ENCODE data around the gene RORC. TPM values are rescaled to one million over a fixed set of nuclear protein-coding genes. Genes with fewer than 3 reads are reported as not detected.

The RORC gene
- total RNA-seq, 2 donors from 2014 or later = 9.1 to 10.3 TPM

DNA sequence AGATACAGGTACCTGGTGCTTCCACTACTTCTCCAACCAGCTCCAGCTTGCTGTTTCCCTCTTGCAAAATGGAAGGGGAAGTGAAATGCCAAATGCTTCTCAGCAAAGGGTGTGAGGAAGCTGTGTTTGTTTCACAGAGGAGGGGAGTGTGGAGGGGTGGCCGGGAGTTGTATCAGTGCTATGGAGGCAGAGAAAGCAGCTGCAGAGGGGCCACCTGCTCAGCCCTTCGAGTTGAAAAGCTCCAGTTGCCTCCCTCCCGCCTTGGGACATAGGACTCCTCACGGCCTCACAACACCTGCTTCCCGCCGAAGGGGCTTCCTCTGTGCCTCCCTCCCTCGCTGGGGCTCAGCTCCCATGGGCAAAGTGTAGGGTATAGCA, 14.3 kb downstream of the RORC start:
- no peak for DNase-seq (ENCODE audit: low spot score)

DNA sequence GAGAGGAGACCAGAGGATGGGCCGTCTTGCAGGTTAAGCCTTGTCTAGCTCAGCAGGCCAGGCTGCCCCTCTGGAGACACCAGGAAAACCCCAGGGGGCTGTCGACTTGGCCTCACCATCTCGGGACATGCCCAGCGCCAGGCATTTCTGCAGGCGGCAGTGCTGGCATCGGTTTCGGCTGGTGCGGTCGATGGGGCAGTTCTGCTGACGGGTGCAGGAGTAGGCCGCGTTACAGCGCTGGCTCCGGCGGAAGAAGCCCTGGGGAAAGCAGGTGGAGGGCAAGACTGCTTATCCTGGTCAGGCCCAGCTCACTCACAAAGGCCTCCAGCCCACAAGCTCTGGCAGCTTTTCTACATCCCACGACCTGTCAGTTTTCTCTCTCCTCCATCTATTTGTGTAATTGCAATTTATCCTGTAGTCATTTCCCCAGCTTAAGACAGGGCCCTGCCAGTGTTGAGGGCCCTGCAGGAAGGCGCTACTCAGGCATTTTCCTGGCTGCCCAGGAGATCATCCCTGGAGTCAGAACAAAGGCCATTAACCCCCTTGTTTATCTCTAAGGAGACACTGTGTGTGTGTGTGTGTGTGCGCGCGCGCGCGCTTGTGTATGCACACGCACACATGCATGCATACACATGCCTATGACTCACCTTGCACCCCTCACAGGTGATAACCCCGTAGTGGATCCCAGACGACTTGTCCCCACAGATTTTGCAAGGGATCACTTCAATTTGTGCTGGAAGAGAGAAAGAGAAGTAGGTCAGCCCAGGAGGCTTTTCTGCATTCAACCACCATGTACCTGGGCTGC, 14.9 kb downstream of the RORC start:
- H3K27ac ChIP-seq = no peak overlapping the region
- no peaks in the 10 kb centered on the region for H3K4me1 ChIP-seq

More for the DNA sequence above, 14.3 kb downstream of the RORC start:
- no peaks in the 10 kb centered on the region for H3K9me3 ChIP-seq
- H3K27me3 ChIP-seq = no peaks in the 10 kb centered on the region
- no peaks in the 10 kb centered on the region for H3K4me1 ChIP-seq
- TF ChIP-seq, protein P1, sequence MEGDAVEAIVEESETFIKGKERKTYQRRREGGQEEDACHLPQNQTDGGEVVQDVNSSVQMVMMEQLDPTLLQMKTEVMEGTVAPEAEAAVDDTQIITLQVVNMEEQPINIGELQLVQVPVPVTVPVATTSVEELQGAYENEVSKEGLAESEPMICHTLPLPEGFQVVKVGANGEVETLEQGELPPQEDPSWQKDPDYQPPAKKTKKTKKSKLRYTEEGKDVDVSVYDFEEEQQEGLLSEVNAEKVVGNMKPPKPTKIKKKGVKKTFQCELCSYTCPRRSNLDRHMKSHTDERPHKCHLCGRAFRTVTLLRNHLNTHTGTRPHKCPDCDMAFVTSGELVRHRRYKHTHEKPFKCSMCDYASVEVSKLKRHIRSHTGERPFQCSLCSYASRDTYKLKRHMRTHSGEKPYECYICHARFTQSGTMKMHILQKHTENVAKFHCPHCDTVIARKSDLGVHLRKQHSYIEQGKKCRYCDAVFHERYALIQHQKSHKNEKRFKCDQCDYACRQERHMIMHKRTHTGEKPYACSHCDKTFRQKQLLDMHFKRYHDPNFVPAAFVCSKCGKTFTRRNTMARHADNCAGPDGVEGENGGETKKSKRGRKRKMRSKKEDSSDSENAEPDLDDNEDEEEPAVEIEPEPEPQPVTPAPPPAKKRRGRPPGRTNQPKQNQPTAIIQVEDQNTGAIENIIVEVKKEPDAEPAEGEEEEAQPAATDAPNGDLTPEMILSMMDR (IDR thresholded peaks at IDR 0.05) = no peak
- H3K36me3 ChIP-seq = no peaks in the 10 kb centered on the region
- no peak overlapping the region for H3K4me3 ChIP-seq
- no peak overlapping the region for H3K27ac ChIP-seq

DNA sequence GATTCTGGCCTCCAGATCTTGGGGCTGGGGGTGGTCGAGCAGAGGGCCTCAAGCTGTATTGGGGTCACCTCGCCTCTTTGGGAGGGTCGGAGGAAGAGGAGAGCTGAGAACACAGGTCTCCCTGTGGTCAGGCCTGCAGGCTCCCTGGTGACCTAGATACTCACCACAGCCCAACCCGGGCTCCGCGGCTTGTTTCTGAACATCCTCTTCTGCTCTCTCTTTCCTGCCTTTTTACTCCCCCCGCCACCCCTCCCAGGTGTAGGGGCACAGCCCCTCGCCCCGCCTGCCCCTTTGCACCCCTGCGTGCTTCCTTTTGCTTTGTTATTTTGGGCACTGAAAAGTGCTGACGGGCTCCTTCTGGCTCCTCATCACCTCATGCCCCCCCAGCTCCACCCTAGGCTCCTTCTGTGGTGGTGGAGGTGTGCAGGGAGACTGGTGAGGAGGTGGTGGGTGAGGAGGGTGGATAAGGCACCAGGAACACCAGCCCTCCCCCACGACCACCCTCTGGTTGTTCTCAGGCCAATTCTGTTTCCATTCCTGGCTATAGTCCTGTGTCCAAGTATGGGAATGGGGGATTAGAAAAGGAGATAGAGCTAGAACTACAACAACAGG, 15.8 kb downstream of the RORC start:
- no peak for DNase-seq (ENCODE audit: low spot score)
- H3K27me3 ChIP-seq = no peaks in the 10 kb centered on the region
- no peaks in the 10 kb centered on the region for H3K9me3 ChIP-seq
- TF ChIP-seq, protein P1 (IDR thresholded peaks at IDR 0.05) = no peak
- no peaks in the 10 kb centered on the region for H3K36me3 ChIP-seq
- H3K27ac ChIP-seq = no peak overlapping the region
- H3K4me3 ChIP-seq = no peak overlapping the region
- no peaks in the 10 kb centered on the region for H3K4me1 ChIP-seq

More for the DNA sequence above, 14.9 kb downstream of the RORC start:
- Histone ChIP-seq H3K27me3 (no peaks in the 10 kb centered on the region), H3K9me3 (no peaks in the 10 kb centered on the region), H3K36me3 (no peaks in the 10 kb centered on the region), H3K4me3 (no peak overlapping the region)
- DNase-seq (ENCODE audit: low spot score) = no peak
- TF ChIP-seq, protein P1 (IDR thresholded peaks at IDR 0.05) = no peak

DNA sequence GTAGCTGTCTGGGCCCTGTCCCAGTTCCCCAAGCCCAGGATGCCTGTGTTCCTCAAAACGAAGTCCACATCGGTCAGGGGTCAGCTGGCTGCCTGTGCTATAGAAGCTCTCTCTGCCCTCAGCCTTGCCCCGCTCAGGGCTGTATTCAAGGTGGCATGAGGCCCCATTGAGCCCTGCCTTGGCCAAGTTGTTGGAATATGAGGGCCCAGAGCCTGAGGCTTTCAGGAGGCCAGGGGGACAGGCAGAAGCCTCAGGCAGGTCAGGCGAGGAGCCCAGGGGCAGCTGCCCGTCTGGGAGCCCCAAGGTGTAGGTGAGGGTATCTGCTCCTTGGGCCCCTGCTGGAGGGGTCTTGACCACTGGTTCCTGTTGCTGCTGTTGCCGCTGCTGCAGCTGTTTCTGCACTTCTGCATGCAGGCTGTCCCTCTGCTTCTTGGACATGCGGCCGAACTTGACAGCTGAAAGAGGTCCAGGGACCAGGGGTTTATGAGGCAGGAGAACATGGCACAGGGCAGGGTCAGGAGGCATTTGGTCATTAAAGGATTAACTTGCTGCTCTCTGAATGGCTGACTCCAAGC, 16.5 kb downstream of the RORC start:
- H3K4me1 ChIP-seq = no peaks in the 10 kb centered on the region
- H3K27me3 ChIP-seq = no peaks in the 10 kb centered on the region
- no peaks in the 10 kb centered on the region for H3K36me3 ChIP-seq
- no peak for DNase-seq (ENCODE audit: low spot score)
- no peaks in the 10 kb centered on the region for H3K9me3 ChIP-seq
- no peak overlapping the region for H3K4me3 ChIP-seq
- no peak overlapping the region for H3K27ac ChIP-seq
- TF ChIP-seq, protein P1 (IDR thresholded peaks at IDR 0.05) = no peak

DNA sequence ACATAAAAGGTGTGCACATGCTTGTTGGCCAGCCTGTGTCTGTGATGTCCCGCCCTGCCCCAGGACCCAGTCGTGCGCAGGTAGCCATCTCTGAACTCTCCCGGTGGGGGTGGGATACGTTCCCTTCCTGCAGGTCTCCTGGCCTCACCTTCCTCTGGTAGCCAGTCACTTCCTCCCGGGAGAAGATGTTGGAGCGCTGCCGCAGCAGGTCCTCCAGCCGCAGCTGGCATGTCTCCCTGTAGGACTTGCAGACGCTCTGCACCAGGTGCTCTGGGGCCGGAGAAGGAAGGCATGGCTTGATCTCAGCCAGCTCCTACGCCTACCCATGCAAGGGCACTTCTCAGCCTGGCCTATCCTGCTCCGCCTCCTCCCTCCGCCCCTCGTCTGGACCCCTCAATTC, 17.2 kb downstream of the RORC start:
- H3K27ac ChIP-seq = no peak overlapping the region
- H3K36me3 ChIP-seq = no peaks in the 10 kb centered on the region

More for the DNA sequence above, 17.2 kb downstream of the RORC start:
- Histone ChIP-seq H3K9me3 (no peaks in the 10 kb centered on the region), H3K27me3 (no peaks in the 10 kb centered on the region), H3K4me3 (no peak overlapping the region), H3K4me1 (no peaks in the 10 kb centered on the region)
- no peak for DNase-seq (ENCODE audit: low spot score)
- TF ChIP-seq, protein P1 (IDR thresholded peaks at IDR 0.05) = no peak

Measured in right atrium auricular region (tissue), 2 donors.